ENCODE measurements around the gene PRCD. TPM values are rescaled to one million over a fixed set of nuclear protein-coding genes. Genes with fewer than 3 reads are reported as not detected.
"Not testable (repeated sequence)": the region's sequence is repeated elsewhere in the genome, so short reads cannot be mapped to it uniquely, and the experiment has no call there.

PRCD gene
- total and polyA plus RNA-seq, 4 experiments from 2014 or later = not detected

GRCh38 chr17:76561332-76561731, 21.5 kb downstream of the PRCD start:
- peak overlapping the region; percentile 74 to 98 (median 81) for H3K4me3 Mint-ChIP-seq
- intact Hi-C loops (cut with micrococcal nuclease) = no loop called here
- Histone ChIP-seq H3K27me3 (ENCODE audit: insufficient read depth, low read length) (no peaks in the 10 kb centered on the region), H3K27ac (ENCODE audit: low read depth, low read length) (peak overlapping the region; percentile 71), H3K36me3 (ENCODE audit: insufficient read depth, low read length) (peaks cover 22% of the 10 kb centered on the region), H3K4me3 (ENCODE audit: low read length in 2 of 2) (no peak overlapping the region), H3K4me1 (ENCODE audit: insufficient read depth, low read length) (peaks cover 60% of the 10 kb centered on the region), H3K9me3 (ENCODE audit: control insufficient read depth in 1 of 2, low read length in 2 of 2) (no peaks in the 10 kb centered on the region)
- POLR2A ChIA-PET (ENCODE audit: partially characterized antibody) = interaction anchor here (0.6 to 7.2 kb wide), 14 partner anchors 10 to 176 kb away, joined by 3 to 76 read pairs (median 4); partner anchors contain the start of genes JMJD6, METTL23, MFSD11 and SRSF2
- H3K36me3 Mint-ChIP-seq = peaks cover 42 to 77% of the 10 kb centered on the region in 2 donors
- CTCF ChIA-PET (ENCODE audit: partially characterized antibody) = interaction anchor here (0.6 to 7.9 kb wide), 7 partner anchors 11 to 120 kb away, joined by 3 to 77 read pairs (median 7); partner anchors contain the start of gene ST6GALNAC2
- H3K27me3 Mint-ChIP-seq = no peaks in the 10 kb centered on the region
- peak overlapping the region; percentile 90 to 100 (median 94) for H3K27ac Mint-ChIP-seq
- peaks cover 46 to 87% (median 63%) of the 10 kb centered on the region in 4 donors for H3K4me1 Mint-ChIP-seq
- no peaks in the 10 kb centered on the region for H3K9me3 Mint-ChIP-seq
- peak; percentile 64 to 81 (median 73) for DNase-seq

GRCh38 chr17:76561799-76562268, 22.0 kb downstream of the PRCD start:
- Mint-ChIP-seq H3K27ac (peak overlapping the region; percentile 90 to 100 (median 94)), H3K9me3 (no peaks in the 10 kb centered on the region), H3K4me3 (peak overlapping the region; percentile 74 to 98 (median 81)), H3K27me3 (no peaks in the 10 kb centered on the region), H3K36me3 (peaks cover 42 to 79% of the 10 kb centered on the region in 2 donors), H3K4me1 (peaks cover 42 to 86% (median 61%) of the 10 kb centered on the region in 4 donors)
- no peaks in the 10 kb centered on the region for H3K9me3 ChIP-seq (ENCODE audit: control insufficient read depth in 1 of 2, low read length in 2 of 2)
- H3K36me3 ChIP-seq (ENCODE audit: insufficient read depth, low read length) = peaks cover 22% of the 10 kb centered on the region
- peaks cover 55% of the 10 kb centered on the region for H3K4me1 ChIP-seq (ENCODE audit: insufficient read depth, low read length)
- intact Hi-C loops (cut with micrococcal nuclease) = no loop called here
- no peaks in the 10 kb centered on the region for H3K27me3 ChIP-seq (ENCODE audit: insufficient read depth, low read length)
- H3K4me3 ChIP-seq (ENCODE audit: low read length in 2 of 2) = no peak overlapping the region
- no peak for DNase-seq
- CTCF ChIA-PET (ENCODE audit: partially characterized antibody) = interaction anchor here (0.9 to 7.9 kb wide), 6 partner anchors 16 to 120 kb away, joined by 3 to 77 read pairs (median 20); partner anchors contain the start of genes AANAT and ST6GALNAC2
- POLR2A ChIA-PET (ENCODE audit: partially characterized antibody) = interaction anchor here (0.7 to 7.2 kb wide), 12 partner anchors 9 to 165 kb away, joined by 3 to 76 read pairs (median 4); partner anchors contain the start of genes JMJD6, METTL23 and ST6GALNAC2
- peak overlapping the region; percentile 71 for H3K27ac ChIP-seq (ENCODE audit: low read depth, low read length)

GRCh38 chr17:76562734-76563148, 22.9 kb downstream of the PRCD start:
- Mint-ChIP-seq H3K9me3 (no peaks in the 10 kb centered on the region), H3K4me1 (peaks cover 44 to 86% (median 61%) of the 10 kb centered on the region in 4 donors), H3K36me3 (peaks cover 42 to 75% of the 10 kb centered on the region in 2 donors), H3K4me3 (peak overlapping the region; percentile 43 to 84 (median 56)), H3K27ac (peak overlapping the region; percentile 85 to 100 (median 87)), H3K27me3 (no peaks in the 10 kb centered on the region)
- no peak for DNase-seq
- Histone ChIP-seq H3K36me3 (ENCODE audit: insufficient read depth, low read length) (peaks cover 22% of the 10 kb centered on the region), H3K4me3 (ENCODE audit: low read length in 2 of 2) (no peak overlapping the region), H3K9me3 (ENCODE audit: control insufficient read depth in 1 of 2, low read length in 2 of 2) (no peaks in the 10 kb centered on the region), H3K27ac (ENCODE audit: low read depth, low read length) (peak overlapping the region; percentile 32), H3K4me1 (ENCODE audit: insufficient read depth, low read length) (peaks cover 50% of the 10 kb centered on the region), H3K27me3 (ENCODE audit: insufficient read depth, low read length) (no peaks in the 10 kb centered on the region)
- intact Hi-C loops (cut with micrococcal nuclease) = no loop called here
- ChIA-PET POLR2A (ENCODE audit: partially characterized antibody) (interaction anchor here (2.8 to 7.2 kb wide), 4 partner anchors 23 to 164 kb away, joined by 13 to 76 read pairs (median 16); partner anchors contain the start of genes JMJD6, METTL23 and ST6GALNAC2), CTCF (ENCODE audit: partially characterized antibody) (interaction anchor here (0.9 to 7.9 kb wide), 4 partner anchors 22 to 119 kb away, joined by 3 to 77 read pairs (median 37); partner anchors contain the start of genes AANAT and ST6GALNAC2)

GRCh38 chr17:76563359-76563758, 23.5 kb downstream of the PRCD start:
- H3K9me3 Mint-ChIP-seq; H3K27me3 ChIP-seq (ENCODE audit: insufficient read depth, low read length); H3K27me3 Mint-ChIP-seq; CTCF ChIA-PET (ENCODE audit: partially characterized antibody); intact Hi-C loops (cut with micrococcal nuclease); H3K9me3 ChIP-seq (ENCODE audit: control insufficient read depth in 1 of 2, low read length in 2 of 2); H3K4me3 ChIP-seq (ENCODE audit: low read length in 2 of 2); H3K27ac ChIP-seq (ENCODE audit: low read depth, low read length); DNase-seq: not testable (repeated sequence)
- Mint-ChIP-seq H3K36me3 (peaks cover 42 to 69% of the 10 kb centered on the region in 2 donors), H3K4me1 (peaks cover 45 to 86% (median 63%) of the 10 kb centered on the region in 4 donors), H3K4me3 (peak overlapping the region in 6 of 8 donors; percentile 6 to 84 (median 54)), H3K27ac (peak overlapping the region; percentile 80 to 100 (median 86))
- H3K4me1 ChIP-seq (ENCODE audit: insufficient read depth, low read length) = peaks cover 47% of the 10 kb centered on the region
- POLR2A ChIA-PET (ENCODE audit: partially characterized antibody) = interaction anchor here (0.7 to 7.2 kb wide), 2 partner anchors 22 to 481 kb away, joined by 3 to 76 read pairs; partner anchors contain the start of gene ST6GALNAC2
- H3K36me3 ChIP-seq (ENCODE audit: insufficient read depth, low read length) = peaks cover 22% of the 10 kb centered on the region

- DNase-seq = peak in 2 of 5 donors; percentile 22 to 58
- ChIA-PET CTCF (ENCODE audit: partially characterized antibody) (interaction anchor here (1.5 to 3.0 kb wide), 3 partner anchors 37 to 117 kb away, joined by 4 to 13 read pairs (median 7); no protein-coding TSS in a partner anchor), POLR2A (ENCODE audit: partially characterized antibody) (interaction anchor here (0.6 to 3.2 kb wide), 2 partner anchors 8 to 584 kb away, joined by 5 to 23 read pairs; no protein-coding TSS in a partner anchor)
- intact Hi-C loops (cut with micrococcal nuclease); H3K9me3 Mint-ChIP-seq; H3K27me3 ChIP-seq (ENCODE audit: insufficient read depth, low read length); H3K4me3 ChIP-seq (ENCODE audit: low read length in 2 of 2); H3K27ac ChIP-seq (ENCODE audit: low read depth, low read length); H3K27me3 Mint-ChIP-seq; H3K9me3 ChIP-seq (ENCODE audit: control insufficient read depth in 1 of 2, low read length in 2 of 2): not testable (repeated sequence)
- Histone ChIP-seq H3K4me1 (ENCODE audit: insufficient read depth, low read length) (peaks cover 29% of the 10 kb centered on the region), H3K36me3 (ENCODE audit: insufficient read depth, low read length) (peaks cover 22% of the 10 kb centered on the region)
- Mint-ChIP-seq H3K4me3 (peak overlapping the region in 1 of 8 donors; percentile 43), H3K27ac (peak overlapping the region; percentile 40 to 84 (median 63)), H3K36me3 (peaks cover 34 to 57% of the 10 kb centered on the region in 2 donors), H3K4me1 (peaks cover 38 to 71% (median 50%) of the 10 kb centered on the region in 4 donors)
Measured at GRCh38 chr17:76564991-76565727, 25.3 kb downstream of the PRCD start.

- POLR2A ChIA-PET (ENCODE audit: partially characterized antibody) = interaction anchor here (0.7 to 3.2 kb wide), 2 partner anchors 9 to 1519 kb away, joined by 4 to 23 read pairs; partner anchors contain the start of gene ATP5PD
Measured at GRCh38 chr17:76565728-76566612, 26.1 kb downstream of the PRCD start.

More at GRCh38 chr17:76565728-76566612, 26.1 kb downstream of the PRCD start:
- Mint-ChIP-seq H3K4me3 (peak overlapping the region in 1 of 8 donors; percentile 43), H3K27ac (peak overlapping the region; percentile 40 to 84 (median 61)), H3K27me3 (no peaks in the 10 kb centered on the region), H3K36me3 (peaks cover 34 to 49% of the 10 kb centered on the region in 2 donors), H3K9me3 (no peaks in the 10 kb centered on the region), H3K4me1 (peaks cover 33 to 63% (median 44%) of the 10 kb centered on the region in 4 donors)
- intact Hi-C loops (cut with micrococcal nuclease) = no loop called here
- CTCF ChIA-PET (ENCODE audit: partially characterized antibody) = interaction anchor here (0.6 to 3.0 kb wide), 7 partner anchors 8 to 116 kb away, joined by 3 to 13 read pairs (median 7); partner anchors contain the start of gene ST6GALNAC2
- Histone ChIP-seq H3K36me3 (ENCODE audit: insufficient read depth, low read length) (peaks cover 22% of the 10 kb centered on the region), H3K4me1 (ENCODE audit: insufficient read depth, low read length) (peaks cover 21% of the 10 kb centered on the region), H3K27ac (ENCODE audit: low read depth, low read length) (no peak overlapping the region), H3K4me3 (ENCODE audit: low read length in 2 of 2) (no peak overlapping the region), H3K27me3 (ENCODE audit: insufficient read depth, low read length) (no peaks in the 10 kb centered on the region), H3K9me3 (ENCODE audit: control insufficient read depth in 1 of 2, low read length in 2 of 2) (no peaks in the 10 kb centered on the region)
- DNase-seq = no peak
